WTC11 (cell line): Measurements from ENCODE around the gene CACNA2D1. TPM values are rescaled to one million over a fixed set of nuclear protein-coding genes. Genes with fewer than 3 reads are reported as not detected.
A peak's percentile ranks its signal among the peaks of the same experiment; 100 is the strongest.

Experiments
- ATAC-seq: fragments of 200-7000 bp; cut with Tn5 transposase; 2 replicates; pipeline ENCODE4 v1.10.0; 2021; ENCODE audit warnings: mild to moderate bottlenecking, moderate library complexity
- CTCF ChIA-PET: fragments of 300-600 bp; sonication (Branson Sonifier 250); formaldehyde crosslinking; loops from one replicate; lab custom pipeline; 2021; ENCODE audit warnings: antibody characterized with exemption; lab: Charles Lee
- POLR2A ChIA-PET: fragments of 350-600 bp; sonication (Branson Sonifier 250); formaldehyde crosslinking; loops from one replicate; lab custom pipeline; 2021; ENCODE audit warnings: antibody characterized with exemption; lab: Charles Lee
- DNase-seq: peaks from one replicate; pipeline ENCODE4 v3.0.0; 2021; ENCODE audit warnings: low spot score
- H3K27ac Mint-ChIP-seq: 2 replicates; pipeline ENCODE4 v1.8.0; 2021; ENCODE audit warnings: mixed read lengths
- H3K27me3 Mint-ChIP-seq: 2 replicates; pipeline ENCODE4 v1.8.0; 2021; ENCODE audit warnings: low read depth, mild to moderate bottlenecking, moderate library complexity, mixed read lengths
- H3K36me3 Mint-ChIP-seq: 2 replicates; pipeline ENCODE4 v1.8.0; 2021; ENCODE audit warnings: mixed read lengths
- H3K4me1 Mint-ChIP-seq: 2 replicates; pipeline ENCODE4 v1.8.0; 2022; ENCODE audit warnings: mixed read lengths
- H3K4me3 Mint-ChIP-seq: 2 replicates; pipeline ENCODE4 v1.8.0; 2021; ENCODE audit warnings: mild to moderate bottlenecking, moderate library complexity, mixed read lengths
- H3K9me3 Mint-ChIP-seq: 2 replicates; pipeline ENCODE4 v1.8.0; 2021; ENCODE audit warnings: mixed read lengths
- ATF1 ChIP-seq: sonication (generic); formaldehyde crosslinking; IDR thresholded peaks from 2 replicates; pipeline ENCODE4 v1.8.1; 2023; ENCODE audit warnings: mild to moderate bottlenecking, moderate library complexity, missing genetic modification reagents
- ELF4 ChIP-seq: sonication (generic); formaldehyde crosslinking; IDR thresholded peaks from 2 replicates; pipeline ENCODE4 v1.8.1; 2022; ENCODE audit warnings: low read depth, mild to moderate bottlenecking, moderate library complexity, missing genetic modification reagents
- ESRRA ChIP-seq: sonication (generic); formaldehyde crosslinking; IDR thresholded peaks from 2 replicates; pipeline ENCODE4 v1.8.1; 2022; ENCODE audit warnings: mild to moderate bottlenecking, missing genetic modification reagents, borderline replicate concordance
- FOXP1 ChIP-seq: sonication (generic); formaldehyde crosslinking; IDR thresholded peaks from 2 replicates; pipeline ENCODE4 v1.8.0; 2022; ENCODE audit warnings: missing genetic modification reagents, mild to moderate bottlenecking, moderate library complexity, borderline replicate concordance
- GTF2I ChIP-seq: fragments of 250-450 bp; sonication (Bioruptor Pico); conservative IDR thresholded peaks from 2 replicates; pipeline ENCODE4 v1.4.0; 2021; ENCODE audit warnings: mild to moderate bottlenecking
- IRF2 ChIP-seq: sonication (generic); formaldehyde crosslinking; IDR thresholded peaks from 2 replicates; pipeline ENCODE4 v1.8.0; 2022; ENCODE audit warnings: low read depth, missing genetic modification reagents, borderline replicate concordance
- MXD4 ChIP-seq: fragments of 250-450 bp; sonication (Bioruptor Pico); IDR thresholded peaks from 2 replicates; pipeline ENCODE4 v1.8.0; 2021; ENCODE audit warnings: mild to moderate bottlenecking, moderate library complexity, borderline replicate concordance
- NR2C2 ChIP-seq: sonication (generic); formaldehyde crosslinking; IDR thresholded peaks from 2 replicates; pipeline ENCODE4 v1.8.0; 2022; ENCODE audit warnings: mild to moderate bottlenecking, missing genetic modification reagents
- OVOL2 ChIP-seq: fragments of 250-450 bp; sonication (Bioruptor Pico); IDR thresholded peaks from 2 replicates; pipeline ENCODE4 v1.9.0; 2021; ENCODE audit warnings: mild to moderate bottlenecking, borderline replicate concordance
- PRRX2 ChIP-seq: fragments of 250-450 bp; sonication (Bioruptor Pico); IDR thresholded peaks from 2 replicates; pipeline ENCODE4 v1.8.0; 2021; ENCODE audit warnings: mild to moderate bottlenecking
- SMAD4 ChIP-seq: sonication (generic); formaldehyde crosslinking; IDR thresholded peaks from 2 replicates; pipeline ENCODE4 v1.8.0; 2022; ENCODE audit warnings: mild to moderate bottlenecking, missing genetic modification reagents
- ZNF121 ChIP-seq: sonication (generic); formaldehyde crosslinking; IDR thresholded peaks from 2 replicates; pipeline ENCODE4 v1.8.0; 2023; ENCODE audit warnings: missing genetic modification reagents
- ZNF138 ChIP-seq: sonication (generic); formaldehyde crosslinking; conservative IDR thresholded peaks from 2 replicates; pipeline ENCODE4 v1.8.1; 2022; ENCODE audit warnings: mild to moderate bottlenecking, moderate library complexity, missing genetic modification reagents
- ZNF219 ChIP-seq: sonication (generic); formaldehyde crosslinking; IDR thresholded peaks from 2 replicates; pipeline ENCODE4 v1.8.0; 2023; ENCODE audit warnings: missing genetic modification reagents, mild to moderate bottlenecking, borderline replicate concordance
- ZNF317 ChIP-seq: sonication (generic); formaldehyde crosslinking; IDR thresholded peaks from 2 replicates; pipeline ENCODE4 v1.8.1; 2023; ENCODE audit warnings: low read depth, mild to moderate bottlenecking, moderate library complexity, missing genetic modification reagents, borderline replicate concordance
- ZNF396 ChIP-seq: fragments of 250-450 bp; sonication (Bioruptor Pico); IDR thresholded peaks from 2 replicates; pipeline ENCODE4 v1.8.0; 2021; ENCODE audit warnings: mild to moderate bottlenecking, moderate library complexity, borderline replicate concordance
- total RNA-seq: library from RNA; stranded (reverse); gene quantifications from 3 replicates; pipeline ENCODE4 v1.2.3, GENCODE V29; 2021
- TF ChIP-seq, protein P1 (sequence below): sonication (generic); formaldehyde crosslinking; IDR thresholded peaks from 2 replicates; pipeline ENCODE4 v1.8.0; 2023; ENCODE audit warnings: missing genetic modification reagents
- TF ChIP-seq, protein P2 (sequence below): sonication (generic); formaldehyde crosslinking; IDR thresholded peaks from 2 replicates; pipeline ENCODE4 v1.8.1; 2022; ENCODE audit warnings: missing genetic modification reagents, borderline replicate concordance
- TF ChIP-seq, protein P3 (sequence below): sonication (generic); formaldehyde crosslinking; IDR thresholded peaks from 2 replicates; pipeline ENCODE4 v1.8.0; 2022; ENCODE audit warnings: mild to moderate bottlenecking, missing genetic modification reagents
- TF ChIP-seq, protein P4 (sequence below): sonication (generic); formaldehyde crosslinking; IDR thresholded peaks from 2 replicates; pipeline ENCODE4 v1.8.1; 2022; ENCODE audit warnings: low read depth, missing genetic modification reagents, borderline replicate concordance
- TF ChIP-seq, protein P5 (sequence below): sonication (generic); formaldehyde crosslinking; IDR thresholded peaks from 2 replicates; pipeline ENCODE4 v1.8.0; 2022; ENCODE audit warnings: missing genetic modification reagents
- TF ChIP-seq, protein P6 (sequence below): sonication (generic); formaldehyde crosslinking; IDR thresholded peaks from 2 replicates; pipeline ENCODE4 v1.8.1; 2022; ENCODE audit warnings: mild to moderate bottlenecking, missing genetic modification reagents, moderate library complexity, borderline replicate concordance
- TF ChIP-seq, protein P7 (sequence below): sonication (generic); formaldehyde crosslinking; IDR thresholded peaks from 2 replicates; pipeline ENCODE4 v1.8.1; 2022; ENCODE audit warnings: low read depth, mild to moderate bottlenecking, moderate library complexity, missing genetic modification reagents, borderline replicate concordance

The CACNA2D1 gene
- total RNA-seq, 1 experiment from 2014 or later = 33.3 TPM

DNA sequence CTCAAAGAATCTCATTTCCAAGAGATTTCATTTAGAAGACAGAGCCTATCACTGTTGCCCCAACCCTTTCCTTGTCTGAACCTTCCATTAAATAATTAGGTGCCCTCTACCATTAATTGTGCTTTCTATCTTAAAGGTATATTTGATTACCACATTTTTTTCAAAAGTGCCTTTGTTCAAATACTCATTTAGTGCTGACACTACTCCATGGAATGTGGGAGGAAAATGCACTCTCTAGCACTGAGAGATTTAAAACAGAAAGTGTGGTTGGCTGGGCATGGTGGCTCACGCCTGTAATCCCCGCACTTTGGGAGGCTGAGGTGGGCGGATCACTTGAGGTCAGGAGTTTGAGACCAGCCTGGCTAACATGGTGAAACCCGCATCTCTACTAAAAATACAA, 119.8 kb downstream of the CACNA2D1 start:
- ATAC-seq = no peak

DNA sequence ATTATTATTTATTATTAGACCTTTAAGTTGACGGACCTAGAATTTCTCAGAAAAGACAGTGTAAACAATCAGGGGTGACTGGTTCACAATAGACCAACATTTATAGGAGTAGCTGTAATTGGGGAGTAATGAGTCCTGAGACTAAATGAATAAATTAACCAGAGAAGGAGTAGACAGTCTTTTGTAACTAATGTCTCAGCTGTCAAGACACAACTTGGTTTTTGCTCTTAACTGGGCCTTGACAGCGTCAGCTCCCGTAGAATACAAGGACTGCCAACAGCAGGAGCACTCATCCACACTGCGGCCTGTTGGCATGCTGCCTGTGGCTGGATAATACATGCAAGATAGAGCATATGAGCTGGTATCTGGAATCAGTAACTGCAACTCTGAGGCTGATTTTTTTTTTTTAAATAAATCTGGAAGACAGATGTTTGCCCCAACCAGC, 123.9 kb downstream of the CACNA2D1 start:
- Mint-ChIP-seq H3K27ac (peak overlapping the region; percentile 84), H3K9me3 (peaks cover 8% of the 10 kb centered on the region; the same call in 1 of the 2 replicates), H3K4me3 (no peak overlapping the region), H3K4me1 (peaks cover 34% of the 10 kb centered on the region), H3K27me3 (no peaks in the 10 kb centered on the region), H3K36me3 (peaks cover 8% of the 10 kb centered on the region; the same call in 1 of the 2 replicates)
- ATAC-seq = peak; percentile 41; the same call in 1 of the 2 replicates
- POLR2A ChIA-PET = no interaction called here
- CTCF ChIA-PET = interaction anchor here (1.7 kb wide), 1 partner anchor 14 kb away, joined by 3 read pairs; no protein-coding TSS in a partner anchor
- no peak for DNase-seq
- TF ChIP-seq, protein P1, sequence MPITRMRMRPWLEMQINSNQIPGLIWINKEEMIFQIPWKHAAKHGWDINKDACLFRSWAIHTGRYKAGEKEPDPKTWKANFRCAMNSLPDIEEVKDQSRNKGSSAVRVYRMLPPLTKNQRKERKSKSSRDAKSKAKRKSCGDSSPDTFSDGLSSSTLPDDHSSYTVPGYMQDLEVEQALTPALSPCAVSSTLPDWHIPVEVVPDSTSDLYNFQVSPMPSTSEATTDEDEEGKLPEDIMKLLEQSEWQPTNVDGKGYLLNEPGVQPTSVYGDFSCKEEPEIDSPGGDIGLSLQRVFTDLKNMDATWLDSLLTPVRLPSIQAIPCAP (CRISPR knock-in tag) = no peak
- TF ChIP-seq ATF1 = no peak
- TF ChIP-seq, protein P2, sequence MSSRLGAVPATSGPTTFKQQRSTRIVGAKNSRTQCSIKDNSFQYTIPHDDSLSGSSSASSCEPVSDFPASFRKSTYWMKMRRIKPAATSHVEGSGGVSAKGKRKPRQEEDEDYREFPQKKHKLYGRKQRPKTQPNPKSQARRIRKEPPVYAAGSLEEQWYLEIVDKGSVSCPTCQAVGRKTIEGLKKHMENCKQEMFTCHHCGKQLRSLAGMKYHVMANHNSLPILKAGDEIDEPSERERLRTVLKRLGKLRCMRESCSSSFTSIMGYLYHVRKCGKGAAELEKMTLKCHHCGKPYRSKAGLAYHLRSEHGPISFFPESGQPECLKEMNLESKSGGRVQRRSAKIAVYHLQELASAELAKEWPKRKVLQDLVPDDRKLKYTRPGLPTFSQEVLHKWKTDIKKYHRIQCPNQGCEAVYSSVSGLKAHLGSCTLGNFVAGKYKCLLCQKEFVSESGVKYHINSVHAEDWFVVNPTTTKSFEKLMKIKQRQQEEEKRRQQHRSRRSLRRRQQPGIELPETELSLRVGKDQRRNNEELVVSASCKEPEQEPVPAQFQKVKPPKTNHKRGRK (CRISPR knock-in tag) = no peak
- TF ChIP-seq IRF2 (CRISPR knock-in tag) = no peak
- TF ChIP-seq FOXP1 (CRISPR knock-in tag) = no peak
- TF ChIP-seq OVOL2 = no peak
- no peak for TF ChIP-seq ZNF396 (CRISPR knock-in tag)
- TF ChIP-seq, protein P3, sequence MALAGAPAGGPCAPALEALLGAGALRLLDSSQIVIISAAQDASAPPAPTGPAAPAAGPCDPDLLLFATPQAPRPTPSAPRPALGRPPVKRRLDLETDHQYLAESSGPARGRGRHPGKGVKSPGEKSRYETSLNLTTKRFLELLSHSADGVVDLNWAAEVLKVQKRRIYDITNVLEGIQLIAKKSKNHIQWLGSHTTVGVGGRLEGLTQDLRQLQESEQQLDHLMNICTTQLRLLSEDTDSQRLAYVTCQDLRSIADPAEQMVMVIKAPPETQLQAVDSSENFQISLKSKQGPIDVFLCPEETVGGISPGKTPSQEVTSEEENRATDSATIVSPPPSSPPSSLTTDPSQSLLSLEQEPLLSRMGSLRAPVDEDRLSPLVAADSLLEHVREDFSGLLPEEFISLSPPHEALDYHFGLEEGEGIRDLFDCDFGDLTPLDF (CRISPR knock-in tag) = no peak
- TF ChIP-seq, protein P4, sequence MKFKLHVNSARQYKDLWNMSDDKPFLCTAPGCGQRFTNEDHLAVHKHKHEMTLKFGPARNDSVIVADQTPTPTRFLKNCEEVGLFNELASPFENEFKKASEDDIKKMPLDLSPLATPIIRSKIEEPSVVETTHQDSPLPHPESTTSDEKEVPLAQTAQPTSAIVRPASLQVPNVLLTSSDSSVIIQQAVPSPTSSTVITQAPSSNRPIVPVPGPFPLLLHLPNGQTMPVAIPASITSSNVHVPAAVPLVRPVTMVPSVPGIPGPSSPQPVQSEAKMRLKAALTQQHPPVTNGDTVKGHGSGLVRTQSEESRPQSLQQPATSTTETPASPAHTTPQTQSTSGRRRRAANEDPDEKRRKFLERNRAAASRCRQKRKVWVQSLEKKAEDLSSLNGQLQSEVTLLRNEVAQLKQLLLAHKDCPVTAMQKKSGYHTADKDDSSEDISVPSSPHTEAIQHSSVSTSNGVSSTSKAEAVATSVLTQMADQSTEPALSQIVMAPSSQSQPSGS (CRISPR knock-in tag) = no peak
- no peak for TF ChIP-seq SMAD4 (CRISPR knock-in tag)
- TF ChIP-seq ZNF121 (CRISPR knock-in tag) = no peak
- no peak for TF ChIP-seq PRRX2
- no peak for TF ChIP-seq NR2C2 (CRISPR knock-in tag)

More for the DNA sequence above, 119.8 kb downstream of the CACNA2D1 start:
- Mint-ChIP-seq H3K9me3 (peaks cover 4% of the 10 kb centered on the region; the same call in 1 of the 2 replicates), H3K36me3 (peaks cover 3% of the 10 kb centered on the region; the same call in 1 of the 2 replicates), H3K4me1 (peaks cover 12% of the 10 kb centered on the region), H3K27ac (no peak overlapping the region; the same call in 1 of the 2 replicates), H3K4me3 (no peak overlapping the region), H3K27me3 (no peaks in the 10 kb centered on the region)
- ChIA-PET CTCF (no interaction called here), POLR2A (no interaction called here)
- TF ChIP-seq ZNF396 (CRISPR knock-in tag) (no peak), ELF4 (no peak), ZNF219 (CRISPR knock-in tag) (no peak), ZNF138 (CRISPR knock-in tag) (no peak), GTF2I (CRISPR knock-in tag) (no peak), ESRRA (CRISPR knock-in tag) (no peak), ZNF317 (CRISPR knock-in tag) (no peak), MXD4 (CRISPR knock-in tag) (no peak)
- TF ChIP-seq, protein P5, sequence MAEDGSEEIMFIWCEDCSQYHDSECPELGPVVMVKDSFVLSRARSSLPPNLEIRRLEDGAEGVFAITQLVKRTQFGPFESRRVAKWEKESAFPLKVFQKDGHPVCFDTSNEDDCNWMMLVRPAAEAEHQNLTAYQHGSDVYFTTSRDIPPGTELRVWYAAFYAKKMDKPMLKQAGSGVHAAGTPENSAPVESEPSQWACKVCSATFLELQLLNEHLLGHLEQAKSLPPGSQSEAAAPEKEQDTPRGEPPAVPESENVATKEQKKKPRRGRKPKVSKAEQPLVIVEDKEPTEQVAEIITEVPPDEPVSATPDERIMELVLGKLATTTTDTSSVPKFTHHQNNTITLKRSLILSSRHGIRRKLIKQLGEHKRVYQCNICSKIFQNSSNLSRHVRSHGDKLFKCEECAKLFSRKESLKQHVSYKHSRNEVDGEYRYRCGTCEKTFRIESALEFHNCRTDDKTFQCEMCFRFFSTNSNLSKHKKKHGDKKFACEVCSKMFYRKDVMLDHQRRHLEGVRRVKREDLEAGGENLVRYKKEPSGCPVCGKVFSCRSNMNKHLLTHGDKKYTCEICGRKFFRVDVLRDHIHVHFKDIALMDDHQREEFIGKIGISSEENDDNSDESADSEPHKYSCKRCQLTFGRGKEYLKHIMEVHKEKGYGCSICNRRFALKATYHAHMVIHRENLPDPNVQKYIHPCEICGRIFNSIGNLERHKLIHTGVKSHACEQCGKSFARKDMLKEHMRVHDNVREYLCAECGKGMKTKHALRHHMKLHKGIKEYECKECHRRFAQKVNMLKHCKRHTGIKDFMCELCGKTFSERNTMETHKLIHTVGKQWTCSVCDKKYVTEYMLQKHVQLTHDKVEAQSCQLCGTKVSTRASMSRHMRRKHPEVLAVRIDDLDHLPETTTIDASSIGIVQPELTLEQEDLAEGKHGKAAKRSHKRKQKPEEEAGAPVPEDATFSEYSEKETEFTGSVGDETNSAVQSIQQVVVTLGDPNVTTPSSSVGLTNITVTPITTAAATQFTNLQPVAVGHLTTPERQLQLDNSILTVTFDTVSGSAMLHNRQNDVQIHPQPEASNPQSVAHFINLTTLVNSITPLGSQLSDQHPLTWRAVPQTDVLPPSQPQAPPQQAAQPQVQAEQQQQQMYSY (CRISPR knock-in tag) = no peak
- TF ChIP-seq, protein P3 (CRISPR knock-in tag) = no peak
- TF ChIP-seq, protein P6, sequence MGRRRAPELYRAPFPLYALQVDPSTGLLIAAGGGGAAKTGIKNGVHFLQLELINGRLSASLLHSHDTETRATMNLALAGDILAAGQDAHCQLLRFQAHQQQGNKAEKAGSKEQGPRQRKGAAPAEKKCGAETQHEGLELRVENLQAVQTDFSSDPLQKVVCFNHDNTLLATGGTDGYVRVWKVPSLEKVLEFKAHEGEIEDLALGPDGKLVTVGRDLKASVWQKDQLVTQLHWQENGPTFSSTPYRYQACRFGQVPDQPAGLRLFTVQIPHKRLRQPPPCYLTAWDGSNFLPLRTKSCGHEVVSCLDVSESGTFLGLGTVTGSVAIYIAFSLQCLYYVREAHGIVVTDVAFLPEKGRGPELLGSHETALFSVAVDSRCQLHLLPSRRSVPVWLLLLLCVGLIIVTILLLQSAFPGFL = no peak
- TF ChIP-seq, protein P7, sequence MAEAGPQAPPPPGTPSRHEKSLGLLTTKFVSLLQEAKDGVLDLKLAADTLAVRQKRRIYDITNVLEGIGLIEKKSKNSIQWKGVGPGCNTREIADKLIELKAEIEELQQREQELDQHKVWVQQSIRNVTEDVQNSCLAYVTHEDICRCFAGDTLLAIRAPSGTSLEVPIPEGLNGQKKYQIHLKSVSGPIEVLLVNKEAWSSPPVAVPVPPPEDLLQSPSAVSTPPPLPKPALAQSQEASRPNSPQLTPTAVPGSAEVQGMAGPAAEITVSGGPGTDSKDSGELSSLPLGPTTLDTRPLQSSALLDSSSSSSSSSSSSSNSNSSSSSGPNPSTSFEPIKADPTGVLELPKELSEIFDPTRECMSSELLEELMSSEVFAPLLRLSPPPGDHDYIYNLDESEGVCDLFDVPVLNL (CRISPR knock-in tag) = no peak
- no peak for DNase-seq
